MCF 10A (cell line): ENCODE data around the gene CSMD2. TPM values are rescaled to one million over a fixed set of nuclear protein-coding genes. Genes with fewer than 3 reads are reported as not detected.

ENCODE experiments used
- BruUV-seq: library from RNA; stranded (reverse); fragments of 400-500 nt; replicated peaks from 2 replicates; lab custom pipeline; 2021; lab: Mats Ljungman, UMichigan
- CTCF ChIA-PET: fragments of 300-600 bp; sonication (Branson Sonifier 250); formaldehyde crosslinking; extraction: SDS; loops from one replicate; lab custom pipeline; 2021; ENCODE audit warnings: antibody characterized with exemption, inconsistent platforms; lab: Yijun Ruan, JAX
- POLR2A ChIA-PET: fragments of 300-600, 350-650 bp; sonication (Branson Sonifier 250); formaldehyde crosslinking; extraction: SDS; loops from one replicate; lab custom pipeline; 2020; ENCODE audit warnings: antibody characterized with exemption, inconsistent platforms; lab: Yijun Ruan, JAX
- DNase-seq: peaks from one replicate; pipeline ENCODE4 v3.0.0-alpha.2; 2018; ENCODE audit not compliant: unreplicated experiment
- H3K27ac Mint-ChIP-seq: one replicate; pipeline ENCODE4 v1.8.0; 2022; ENCODE audit warnings: mild to moderate bottlenecking, low read depth, mixed read lengths; ENCODE audit not compliant: unreplicated experiment
- H3K27me3 Mint-ChIP-seq: one replicate; pipeline ENCODE4 v1.8.0; 2022; ENCODE audit warnings: mixed read lengths; ENCODE audit not compliant: insufficient read depth, unreplicated experiment
- H3K36me3 Mint-ChIP-seq: one replicate; pipeline ENCODE4 v1.8.0; 2022; ENCODE audit warnings: mild to moderate bottlenecking, moderate library complexity, mixed read lengths; ENCODE audit not compliant: insufficient read depth, unreplicated experiment
- H3K4me1 Mint-ChIP-seq: one replicate; pipeline ENCODE4 v1.8.0; 2022; ENCODE audit warnings: mixed read lengths; ENCODE audit not compliant: insufficient read depth, unreplicated experiment
- H3K4me3 Mint-ChIP-seq: one replicate; pipeline ENCODE4 v1.8.0; 2022; ENCODE audit warnings: mild to moderate bottlenecking, moderate library complexity, mixed read lengths; ENCODE audit not compliant: unreplicated experiment
- H3K9me3 Mint-ChIP-seq: one replicate; pipeline ENCODE4 v1.8.0; 2022; ENCODE audit warnings: mixed read lengths; ENCODE audit not compliant: unreplicated experiment
- intact Hi-C: fragments of 100-400 bp; cut with micrococcal nuclease; formaldehyde crosslinking; loops from 2 replicates; pipeline ENCODE4 v1.14.1; 2022
- total RNA-seq: library from RNA; stranded (reverse); gene quantifications from 2 replicates; pipeline ENCODE4 v1.2.3, GENCODE V29; 2022
- TF ChIP-seq, protein P1 (sequence below): fragments of 200-600 bp; IDR thresholded peaks from one replicate; pipeline ENCODE4 v1.8.0; 2022; ENCODE audit warnings: antibody characterized with exemption, mild to moderate bottlenecking; ENCODE audit not compliant: unreplicated experiment

Gene CSMD2
- total RNA-seq, 1 experiment from 2014 or later: not detected

DNA sequence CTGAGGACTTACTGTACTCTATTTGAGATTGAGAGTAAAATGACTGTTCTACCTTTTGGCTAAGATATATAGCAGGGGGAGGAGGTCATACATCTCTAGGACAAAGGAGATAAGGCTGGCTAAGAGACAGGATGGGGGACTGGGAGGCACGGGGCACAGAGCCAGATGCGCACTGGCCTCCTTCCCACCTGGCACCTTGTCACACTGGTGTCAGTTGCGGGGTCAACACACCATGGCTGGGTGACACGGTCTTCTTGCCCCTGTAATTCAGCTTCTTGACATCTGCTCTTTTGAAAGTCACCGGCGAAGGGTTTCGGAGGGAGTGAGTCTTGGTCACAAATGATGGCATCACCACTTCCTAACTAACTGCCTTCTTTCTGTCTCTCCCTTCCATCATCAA is 515.3 kb downstream of the CSMD2 start:
- intact Hi-C loops: no loop called here
- Mint-ChIP-seq H3K9me3 (no peaks in the 10 kb centered on the region), H3K4me1 (no peaks in the 10 kb centered on the region), H3K4me3 (no peak overlapping the region), H3K27ac (no peak overlapping the region), H3K36me3 (peaks cover 5% of the 10 kb centered on the region), H3K27me3 (peaks cover 12% of the 10 kb centered on the region)
- BruUV-seq: no TSS peak
- no peak for DNase-seq
- POLR2A ChIA-PET: no interaction called here
- TF ChIP-seq, protein P1, sequence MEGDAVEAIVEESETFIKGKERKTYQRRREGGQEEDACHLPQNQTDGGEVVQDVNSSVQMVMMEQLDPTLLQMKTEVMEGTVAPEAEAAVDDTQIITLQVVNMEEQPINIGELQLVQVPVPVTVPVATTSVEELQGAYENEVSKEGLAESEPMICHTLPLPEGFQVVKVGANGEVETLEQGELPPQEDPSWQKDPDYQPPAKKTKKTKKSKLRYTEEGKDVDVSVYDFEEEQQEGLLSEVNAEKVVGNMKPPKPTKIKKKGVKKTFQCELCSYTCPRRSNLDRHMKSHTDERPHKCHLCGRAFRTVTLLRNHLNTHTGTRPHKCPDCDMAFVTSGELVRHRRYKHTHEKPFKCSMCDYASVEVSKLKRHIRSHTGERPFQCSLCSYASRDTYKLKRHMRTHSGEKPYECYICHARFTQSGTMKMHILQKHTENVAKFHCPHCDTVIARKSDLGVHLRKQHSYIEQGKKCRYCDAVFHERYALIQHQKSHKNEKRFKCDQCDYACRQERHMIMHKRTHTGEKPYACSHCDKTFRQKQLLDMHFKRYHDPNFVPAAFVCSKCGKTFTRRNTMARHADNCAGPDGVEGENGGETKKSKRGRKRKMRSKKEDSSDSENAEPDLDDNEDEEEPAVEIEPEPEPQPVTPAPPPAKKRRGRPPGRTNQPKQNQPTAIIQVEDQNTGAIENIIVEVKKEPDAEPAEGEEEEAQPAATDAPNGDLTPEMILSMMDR: no peak
- CTCF ChIA-PET: interaction anchor here (1.6 kb wide), 1 partner anchor 17 kb away, joined by 5 read pairs; no protein-coding TSS in a partner anchor

DNA sequence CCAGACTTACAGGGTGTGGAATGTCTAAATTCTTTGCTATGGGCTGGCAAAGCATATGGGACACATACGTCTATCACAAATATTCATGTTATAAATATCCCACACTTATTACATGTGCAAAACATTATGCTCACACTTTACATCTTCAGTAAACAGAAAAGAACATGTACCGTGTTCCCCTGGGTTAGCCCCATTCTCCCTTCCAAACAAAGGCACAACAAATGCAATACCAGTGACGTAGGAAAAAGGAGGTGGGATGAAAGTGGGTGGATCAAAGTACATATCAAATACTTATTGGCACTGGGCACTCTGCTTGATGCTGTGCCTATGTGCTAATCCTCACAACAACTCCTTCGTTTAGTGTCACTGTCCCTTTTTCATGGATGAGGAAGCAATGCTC is 521.8 kb downstream of the CSMD2 start:
- TF ChIP-seq, protein P1: no peak
- ChIA-PET CTCF (no interaction called here), POLR2A (no interaction called here)
- no peak for DNase-seq
- Mint-ChIP-seq H3K27ac (no peak overlapping the region), H3K36me3 (peaks cover 5% of the 10 kb centered on the region), H3K4me1 (no peaks in the 10 kb centered on the region), H3K9me3 (no peaks in the 10 kb centered on the region), H3K4me3 (no peak overlapping the region), H3K27me3 (peaks cover 46% of the 10 kb centered on the region)
- no TSS peak for BruUV-seq
- intact Hi-C loops: no loop called here

DNA sequence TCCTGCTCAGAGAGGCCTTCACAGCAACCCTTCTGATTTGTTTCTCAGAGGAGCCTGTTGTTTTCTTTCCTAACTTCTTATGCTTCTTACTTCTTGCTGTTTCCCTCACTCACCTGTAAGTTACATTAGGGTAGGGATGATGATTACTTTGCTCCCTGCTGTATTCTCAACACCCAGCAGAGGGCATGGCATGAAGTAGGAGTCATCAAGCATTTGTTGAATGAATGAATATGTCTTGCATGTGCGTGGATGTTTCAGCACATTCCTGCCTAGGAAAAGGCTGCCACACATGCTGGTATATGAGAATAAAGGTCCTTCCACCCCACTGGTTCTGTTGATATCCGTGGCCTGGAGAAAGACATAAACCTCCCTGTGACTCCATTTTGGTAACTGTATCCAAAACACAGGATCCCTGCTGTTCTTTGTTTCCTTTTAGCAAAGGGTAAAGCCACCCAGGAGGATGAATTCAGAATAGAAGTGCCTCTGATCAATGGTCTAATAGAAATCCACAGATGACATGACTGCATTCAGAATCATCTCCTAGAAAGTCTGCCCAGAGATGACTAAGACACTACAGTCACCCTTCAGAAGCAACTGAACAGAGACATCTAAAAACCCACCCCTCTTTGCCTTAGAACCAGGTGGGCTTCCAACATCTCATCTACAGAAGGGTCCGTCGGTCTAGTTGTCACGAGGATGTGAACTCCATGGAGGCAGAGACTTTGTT is 523.8 kb downstream of the CSMD2 start:
- peaks cover 54% of the 10 kb centered on the region for H3K27me3 Mint-ChIP-seq
- CTCF ChIA-PET: interaction anchor here (0.6 kb wide), 1 partner anchor 1303 kb away, joined by 3 read pairs; no protein-coding TSS in a partner anchor
- H3K4me1 Mint-ChIP-seq: no peaks in the 10 kb centered on the region
- TF ChIP-seq, protein P1: peak; percentile 43
- no peaks in the 10 kb centered on the region for H3K9me3 Mint-ChIP-seq
- H3K36me3 Mint-ChIP-seq: peaks cover 5% of the 10 kb centered on the region
- DNase-seq: peak; percentile 45
- no peak overlapping the region for H3K4me3 Mint-ChIP-seq
- H3K27ac Mint-ChIP-seq: no peak overlapping the region
- BruUV-seq: no TSS peak
- intact Hi-C loops: loop anchor here (1.0 kb wide), 1 partner anchor 957 kb away; no protein-coding TSS in a partner anchor
- POLR2A ChIA-PET: no interaction called here

DNA sequence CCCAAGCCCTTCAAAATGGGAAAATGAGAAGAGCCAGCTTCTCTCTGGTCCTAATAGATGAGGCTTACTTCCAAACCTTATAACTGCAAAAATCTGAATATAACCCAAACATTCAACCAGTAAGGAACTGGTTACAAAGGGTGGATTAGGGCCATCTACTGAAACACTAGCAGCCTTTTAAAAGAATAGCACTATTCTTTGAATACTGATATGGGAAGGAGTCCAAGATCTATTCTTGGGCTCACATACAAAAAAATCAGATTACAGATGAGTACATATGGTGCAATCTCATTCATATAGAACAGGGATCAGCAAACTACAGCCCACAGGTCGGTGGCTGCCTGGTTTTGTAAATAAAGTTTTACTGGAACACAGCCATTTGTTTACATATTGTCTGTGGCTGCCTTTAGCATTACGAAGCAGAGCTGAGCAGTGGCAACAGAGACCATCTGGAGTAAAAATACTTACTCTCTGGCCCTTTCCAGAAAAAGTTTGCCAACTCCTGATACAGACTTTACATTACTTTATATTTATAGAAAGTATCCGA is 524.8 kb downstream of the CSMD2 start:
- BruUV-seq: no TSS peak
- CTCF ChIA-PET: interaction anchor here (0.5 to 3.2 kb wide), 6 partner anchors 27 to 1304 kb away, joined by 3 to 17 read pairs (median 3); no protein-coding TSS in a partner anchor
- TF ChIP-seq, protein P1: no peak
- no peak for DNase-seq
- Mint-ChIP-seq H3K4me1 (no peaks in the 10 kb centered on the region), H3K4me3 (no peak overlapping the region), H3K36me3 (no peaks in the 10 kb centered on the region), H3K9me3 (no peaks in the 10 kb centered on the region), H3K27me3 (peaks cover 48% of the 10 kb centered on the region), H3K27ac (no peak overlapping the region)
- intact Hi-C loops: no loop called here
- POLR2A ChIA-PET: interaction anchor here (0.6 kb wide), 1 partner anchor 100 kb away, joined by 3 read pairs; no protein-coding TSS in a partner anchor
